Cardiac septum (tissue), 1 donor: ENCODE data around the gene MMP17. TPM values are rescaled to one million over a fixed set of nuclear protein-coding genes. Genes with fewer than 3 reads are reported as not detected.
A peak's percentile ranks its signal among the peaks of the same experiment; 100 is the strongest.
"Not testable (repeated sequence)": the region's sequence is repeated elsewhere in the genome, so short reads cannot be mapped to it uniquely, and the experiment has no call there.

Experiments
- DNase-seq: peaks from one replicate; pipeline ENCODE4 v3.0.0-alpha.2; 2020; ENCODE audit warnings: low spot score
- intact Hi-C: fragments of 100-400 bp; cut with DNase I; formaldehyde crosslinking; loops from one replicate; pipeline ENCODE4 v1.14.0; 2022
- total RNA-seq: library from RNA; stranded (reverse); fragmentation: NEBNext Ultra II Directional; extraction: Animal tissue kit (Norgen Biotek cat#: 25700); gene quantifications from one replicate; pipeline ENCODE4 v1.2.1, GENCODE V29; 2021
- donor health status: DM: no; HTN: no; CAD: no.

The MMP17 gene
- total RNA-seq, 1 donor from 2014 or later: 0.78 TPM

- DNase-seq, intact Hi-C loops: not testable (repeated sequence)
These were observed 49.0 kb downstream of the MMP17 start for GRCh38 chr12:131877216-131877615.

- DNase-seq, intact Hi-C loops: not testable (repeated sequence)
These were observed 50.2 kb downstream of the MMP17 start for GRCh38 chr12:131878436-131878835.

- DNase-seq: no peak
- intact Hi-C loops: no loop called here
These were observed 54.8 kb downstream of the MMP17 start for GRCh38 chr12:131882804-131883520.

GRCh38 chr12:131883521-131883900, 55.3 kb downstream of the MMP17 start:
- DNase-seq: no peak
- intact Hi-C loops: no loop called here

GRCh38 chr12:131885076-131885475, 56.9 kb downstream of the MMP17 start:
- DNase-seq, intact Hi-C loops: not testable (repeated sequence)

GRCh38 chr12:131885543-131886057, 57.4 kb downstream of the MMP17 start:
- intact Hi-C loops: no loop called here
- DNase-seq: no peak

GRCh38 chr12:131891722-131892121, 63.5 kb downstream of the MMP17 start:
- DNase-seq, intact Hi-C loops: not testable (repeated sequence)

GRCh38 chr12:131892711-131893604, 64.8 kb downstream of the MMP17 start:
- no peak for DNase-seq
- intact Hi-C loops: no loop called here

GRCh38 chr12:131893605-131894312, 65.6 kb downstream of the MMP17 start:
- intact Hi-C loops: loop anchor here (1.0 kb wide), 1 partner anchor 56 kb away; the partner anchor contains the start of gene EP400
- DNase-seq: no peak

- intact Hi-C loops: loop anchor here (1.0 kb wide), 1 partner anchor 55 kb away; the partner anchor contains the start of gene EP400
- peak; percentile 97 for DNase-seq
These were observed 66.2 kb downstream of the MMP17 start, which contains the start of gene ULK1 for GRCh38 chr12:131894313-131894860. Gene ULK1 (plus strand): TSS chr12:131894622. CDS start chr12:131895002, 380 bp downstream.

GRCh38 chr12:131894981-131895639, 66.9 kb downstream of the MMP17 start:
- intact Hi-C loops: loop anchor here (1.0 kb wide), 1 partner anchor 54 kb away; the partner anchor contains the start of gene EP400
- no peak for DNase-seq

GRCh38 chr12:131895640-131896079, 67.5 kb downstream of the MMP17 start:
- DNase-seq: no peak
- intact Hi-C loops: loop anchor here (2.0 kb wide), 2 partner anchors 17 to 33 kb away; partner anchors contain the start of gene PUS1

GRCh38 chr12:131896080-131896810, 68.1 kb downstream of the MMP17 start:
- peak; percentile 96 for DNase-seq
- intact Hi-C loops: loop anchor here (2.0 kb wide), 2 partner anchors 17 to 33 kb away; partner anchors contain the start of gene PUS1

- peak; percentile 95 for DNase-seq
- intact Hi-C loops: loop anchor here (2.0 kb wide), 2 partner anchors 16 to 32 kb away; partner anchors contain the start of gene PUS1
These were observed 68.6 kb downstream of the MMP17 start for GRCh38 chr12:131896811-131897270.

- DNase-seq: no peak
- intact Hi-C loops: loop anchor here (2.0 kb wide), 2 partner anchors 16 to 32 kb away; partner anchors contain the start of gene PUS1
These were observed 69.1 kb downstream of the MMP17 start for GRCh38 chr12:131897276-131897675.

- no peak for DNase-seq
- intact Hi-C loops: loop anchor here (1.0 to 2.0 kb wide), 3 partner anchors 15 to 51 kb away; partner anchors contain the start of genes EP400 and PUS1
These were observed 69.7 kb downstream of the MMP17 start for GRCh38 chr12:131897875-131898274.

- no peak for DNase-seq
- intact Hi-C loops: no loop called here
These were observed 72.2 kb downstream of the MMP17 start for GRCh38 chr12:131900397-131900796.
